Endothelial cell of umbilical vein (primary cell): Measurements from ENCODE around the gene CNOT9. TPM values are rescaled to one million over a fixed set of nuclear protein-coding genes. Genes with fewer than 3 reads are reported as not detected.

ENCODE experiments used
- BruUV-seq: library from RNA; stranded (reverse); fragments of 400-500 nt; replicated peaks from 2 replicates; lab custom pipeline; 2021; lab: Mats Ljungman, UMichigan
- CTCF ChIA-PET: fragments of 300-600, 350-600 bp; sonication (Branson Sonifier 250); formaldehyde crosslinking; loops from one replicate; lab custom pipeline; 2021; ENCODE audit warnings: antibody characterized with exemption, inconsistent platforms; lab: Charles Lee
- POLR2A ChIA-PET: fragments of 300-600, 350-600 bp; sonication (Branson Sonifier 250); formaldehyde crosslinking; loops from one replicate; lab custom pipeline; 2021; ENCODE audit warnings: antibody characterized with exemption, inconsistent platforms; lab: Charles Lee
- DNase-seq: peaks from one replicate; pipeline ENCODE4 v3.0.0-alpha.2; 2011; ENCODE audit warnings: low read depth, low spot score
- FAIRE-seq: peaks from 2 replicates; lab custom pipeline; 2011; peaks lifted over from hg19 to GRCh38; lab: Jason Lieb, UNC
- H2AFZ ChIP-seq: 2 replicates; pipeline ENCODE4 v1.6.0; 2012; ENCODE audit warnings: low read depth, low read length, control low read depth, inconsistent platforms
- H3K27ac ChIP-seq: 2 replicates; pipeline ENCODE4 v1.5.1; 2011; ENCODE audit warnings: low read depth, mild to moderate bottlenecking, control low read depth, low read length, moderate library complexity; ENCODE audit not compliant: insufficient read depth
- H3K27me3 ChIP-seq, 2 experiments: 2 replicates each; pipeline versions ENCODE4 v1.6.0 to v1.6.1; 2011; ENCODE audit warnings: low read length in 2 of 2, mixed read lengths in 1 of 2; ENCODE audit not compliant: control insufficient read depth in 2 of 2, insufficient read depth in 2 of 2
- H3K36me3 ChIP-seq, 2 experiments: 2 replicates in 1 of 2; 3 replicates in 1 of 2; pipeline ENCODE4 v1.5.1; 2011; ENCODE audit warnings: low read length in 2 of 2, mild to moderate bottlenecking in 1 of 2, moderate library complexity in 1 of 2; ENCODE audit not compliant: control insufficient read depth in 2 of 2, insufficient read depth in 2 of 2; ENCODE audit errors: extremely low read depth in 1 of 2
- H3K4me1 ChIP-seq: 3 replicates; pipeline ENCODE4 v1.5.1; 2011; ENCODE audit warnings: mild to moderate bottlenecking, low read length; ENCODE audit not compliant: control insufficient read depth, insufficient read depth; ENCODE audit errors: extremely low read depth
- H3K4me2 ChIP-seq: 2 replicates; pipeline ENCODE4 v1.6.1; 2011; ENCODE audit warnings: low read length, control low read depth, mixed read lengths; ENCODE audit not compliant: insufficient read depth
- H3K4me3 ChIP-seq, 3 experiments: fragments of 200-600 bp in 1 of 3; sonication (generic), shearing (Covaris generic) in 1 of 3; replicated peaks in 1 of 3; 2 replicates each; pipeline ENCODE4 v1.5.1; 2011 to 2016; ENCODE audit warnings: control low read depth in 3 of 3, low read length in 3 of 3, mild to moderate bottlenecking in 2 of 3, inconsistent platforms in 1 of 3, low read depth in 1 of 3, moderate library complexity in 1 of 3; ENCODE audit not compliant: insufficient read depth in 1 of 3
- H3K79me2 ChIP-seq: 2 replicates; pipeline ENCODE4 v1.6.0; 2012; ENCODE audit warnings: low read length, inconsistent platforms; ENCODE audit not compliant: control insufficient read depth, insufficient read depth
- H3K9ac ChIP-seq: replicated peaks from 2 replicates; pipeline ENCODE3; 2011; ENCODE audit warnings: low read length, control low read depth; ENCODE audit not compliant: insufficient read depth; ENCODE audit errors: extremely low read depth
- H3K9me1 ChIP-seq: replicated peaks from 3 replicates; pipeline ENCODE4 v1.6.0; 2011; ENCODE audit warnings: mild to moderate bottlenecking, low read length; ENCODE audit not compliant: control insufficient read depth, insufficient read depth; ENCODE audit errors: extremely low read depth
- H3K9me3 ChIP-seq: replicated peaks from 2 replicates; pipeline ENCODE4 v1.5.1; 2012; ENCODE audit warnings: low read length, inconsistent platforms; ENCODE audit not compliant: control insufficient read depth, insufficient read depth
- H4K20me1 ChIP-seq: replicated peaks from 2 replicates; pipeline ENCODE3; 2011; ENCODE audit warnings: mild to moderate bottlenecking, low read length; ENCODE audit not compliant: control insufficient read depth, insufficient read depth; ENCODE audit errors: extremely low read depth
- EZH2 ChIP-seq: IDR thresholded peaks from 2 replicates; pipeline ENCODE4 v1.6.1; 2012; ENCODE audit warnings: borderline replicate concordance, low read depth, mild to moderate bottlenecking, moderate library complexity, low read length, inconsistent platforms; ENCODE audit not compliant: severe bottlenecking
- FOS ChIP-seq: IDR thresholded peaks from 2 replicates; pipeline ENCODE4 v1.6.1; 2011; ENCODE audit warnings: mild to moderate bottlenecking, low read length, moderate library complexity, borderline replicate concordance; ENCODE audit not compliant: insufficient read depth
- dilution Hi-C: fragments of 300-500 bp; cut with MboI; formaldehyde crosslinking; loops from one replicate; pipeline ENCODE4 v1.15.0; 2019; ENCODE audit warnings: low sequenced_read_pairs; ENCODE audit not compliant: extremely low pct_ligation_motif_present
- intact Hi-C: fragments of 100-400 bp; cut with micrococcal nuclease; formaldehyde crosslinking; loops from one replicate; pipeline ENCODE4 v1.10.0; 2022
- polyA plus RNA-seq, 4 experiments: library from polyadenylated mRNA; depleted of rRNA in 3 of 4; stranded (reverse) in 3 of 4; unstranded in 1 of 4; fragments of >200 nt; gene quantifications; 2 replicates each; pipeline versions ENCODE4 v1.2.1 to v1.2.3, GENCODE V29; 2011 to 2012; ENCODE audit warnings: missing spikeins in 1 of 4
- total RNA-seq: library from RNA; stranded (reverse); gene quantifications from 2 replicates; pipeline ENCODE4 v1.2.3, GENCODE V29; 2021
- TF ChIP-seq, protein P1 (sequence below), 2 donors: IDR thresholded peaks; 1 replicate in 1 of 2; 2 replicates in 1 of 2; pipeline ENCODE4 v1.5.1; 2011; ENCODE audit warnings: low read length in 2 of 2, mild to moderate bottlenecking in 2 of 2, moderate library complexity in 2 of 2, control low read depth in 1 of 2, inconsistent platforms in 1 of 2, low read depth in 1 of 2; ENCODE audit not compliant: insufficient read depth in 1 of 2; ENCODE audit errors: extremely low read depth in 1 of 2

The CNOT9 gene
- total and polyA plus RNA-seq, 2 donors (not counting 3 experiments of a cell fraction or from before 2014, with no cell fraction given): 53.2 to 68.9 TPM

DNA sequence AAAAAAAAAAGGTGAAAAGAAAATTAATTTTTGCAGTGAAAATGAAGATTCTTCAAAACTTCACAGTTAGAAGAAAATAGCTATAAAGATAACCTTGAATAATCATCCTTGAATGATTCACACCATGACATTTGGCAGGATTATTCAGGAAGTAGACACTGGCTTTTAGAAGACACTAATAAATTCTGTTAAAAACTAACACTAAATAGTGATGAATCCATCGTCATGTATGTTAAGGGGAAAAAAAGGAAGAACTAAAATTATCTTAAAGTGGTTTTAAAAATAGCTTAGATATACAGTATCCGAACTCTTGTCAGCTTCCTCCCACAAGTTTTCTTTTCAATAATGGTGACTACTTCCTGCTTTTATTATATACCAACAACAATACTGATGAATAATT lies 10.7 kb upstream of the CNOT9 start:
- no TSS peak for BruUV-seq
- peaks cover 2 to 12% of the 10 kb centered on the region in 2 experiments for H3K36me3 ChIP-seq
- TF ChIP-seq EZH2 (no peak), FOS (peak; percentile 23)
- TF ChIP-seq, protein P1, sequence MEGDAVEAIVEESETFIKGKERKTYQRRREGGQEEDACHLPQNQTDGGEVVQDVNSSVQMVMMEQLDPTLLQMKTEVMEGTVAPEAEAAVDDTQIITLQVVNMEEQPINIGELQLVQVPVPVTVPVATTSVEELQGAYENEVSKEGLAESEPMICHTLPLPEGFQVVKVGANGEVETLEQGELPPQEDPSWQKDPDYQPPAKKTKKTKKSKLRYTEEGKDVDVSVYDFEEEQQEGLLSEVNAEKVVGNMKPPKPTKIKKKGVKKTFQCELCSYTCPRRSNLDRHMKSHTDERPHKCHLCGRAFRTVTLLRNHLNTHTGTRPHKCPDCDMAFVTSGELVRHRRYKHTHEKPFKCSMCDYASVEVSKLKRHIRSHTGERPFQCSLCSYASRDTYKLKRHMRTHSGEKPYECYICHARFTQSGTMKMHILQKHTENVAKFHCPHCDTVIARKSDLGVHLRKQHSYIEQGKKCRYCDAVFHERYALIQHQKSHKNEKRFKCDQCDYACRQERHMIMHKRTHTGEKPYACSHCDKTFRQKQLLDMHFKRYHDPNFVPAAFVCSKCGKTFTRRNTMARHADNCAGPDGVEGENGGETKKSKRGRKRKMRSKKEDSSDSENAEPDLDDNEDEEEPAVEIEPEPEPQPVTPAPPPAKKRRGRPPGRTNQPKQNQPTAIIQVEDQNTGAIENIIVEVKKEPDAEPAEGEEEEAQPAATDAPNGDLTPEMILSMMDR (IDR thresholded peaks at IDR 0.05; ENCODE audit: extremely low read depth in 1 of 2, insufficient read depth in 1 of 2, low read depth in 1 of 2, low read length in 2 of 2): no peak

DNA sequence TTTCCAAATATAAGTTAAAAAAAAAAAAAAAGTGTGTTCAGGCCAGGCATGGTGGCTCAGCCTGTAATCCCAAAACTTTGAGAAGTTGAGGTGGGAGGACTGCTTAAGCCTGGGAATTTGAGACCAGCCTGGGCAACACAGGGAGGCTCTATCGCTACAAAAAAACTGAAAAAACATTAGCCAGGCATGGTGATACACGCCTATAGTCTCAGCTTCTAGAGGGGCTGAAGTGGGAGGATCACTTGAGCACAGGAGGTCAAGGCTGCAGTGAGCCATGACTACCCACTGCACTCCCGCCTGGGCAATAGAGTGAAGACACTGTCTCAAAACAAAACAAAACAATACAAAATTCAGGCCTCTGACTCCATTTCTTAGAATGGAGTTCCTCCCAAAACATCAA lies 9.7 kb upstream of the CNOT9 start:
- BruUV-seq: no TSS peak
- Histone ChIP-seq H3K79me2 (no peaks in the 10 kb centered on the region), H2AFZ (no peak overlapping the region), H3K4me2 (no peak overlapping the region), H3K9me1 (no peaks in the 10 kb centered on the region), H3K9me3 (no peaks in the 10 kb centered on the region), H3K27me3 (no peaks in the 10 kb centered on the region), H3K4me3 (no peak overlapping the region), H3K27ac (no peak overlapping the region), H3K9ac (no peak overlapping the region), H3K4me1 (peaks cover 11% of the 10 kb centered on the region), H3K36me3 (peaks cover 2 to 6% of the 10 kb centered on the region in 2 experiments), H4K20me1 (no peaks in the 10 kb centered on the region)
- FAIRE-seq (no peak), DNase-seq (no peak)
- dilution Hi-C loops: no loop called here
- intact Hi-C loops: no loop called here
- ChIA-PET CTCF (no interaction called here), POLR2A (no interaction called here)
- TF ChIP-seq, protein P1 (IDR thresholded peaks at IDR 0.05; ENCODE audit: extremely low read depth in 1 of 2, insufficient read depth in 1 of 2, low read depth in 1 of 2, low read length in 2 of 2): no peak

More for the DNA sequence above, 10.7 kb upstream of the CNOT9 start:
- dilution Hi-C loops (no loop called here), intact Hi-C loops (no loop called here)
- H3K4me2 ChIP-seq: peak overlapping the region; percentile 79
- DNase-seq: no peak
- H3K9me3 ChIP-seq: no peaks in the 10 kb centered on the region
- no peaks in the 10 kb centered on the region for H3K79me2 ChIP-seq
- peaks cover 11% of the 10 kb centered on the region for H3K4me1 ChIP-seq
- no peaks in the 10 kb centered on the region for H3K9me1 ChIP-seq
- FAIRE-seq: no peak
- no peak overlapping the region for H3K9ac ChIP-seq
- H2AFZ ChIP-seq: no peak overlapping the region
- ChIA-PET POLR2A (interaction anchor here (0.6 kb wide), 1 partner anchor 50 kb away, joined by 3 read pairs; no protein-coding TSS in a partner anchor), CTCF (interaction anchor here (0.6 to 1.2 kb wide), 6 partner anchors 20 to 290 kb away, joined by 3 to 6 read pairs (median 4); no protein-coding TSS in a partner anchor)
- H3K4me3 ChIP-seq: peak overlapping the region in 1 of 3 experiments; percentile 14
- no peaks in the 10 kb centered on the region for H3K27me3 ChIP-seq
- peak overlapping the region; percentile 48 for H3K27ac ChIP-seq
- H4K20me1 ChIP-seq: no peaks in the 10 kb centered on the region
